GM18909 (cell line): ENCODE measurements around the gene MYLK4.

Source experiments
- ATAC-seq: cut with Tn5 transposase; IDR thresholded peaks from one replicate; pipeline ENCODE4 v1.9.1; 2021; ENCODE audit warnings: mild to moderate bottlenecking; ENCODE audit not compliant: unreplicated experiment, poor library complexity

Gene MYLK4

GRCh38 chr6:2758980-2759379 is 8.3 kb upstream of the MYLK4 start:
- no peak for ATAC-seq

- no peak for ATAC-seq
Measured at GRCh38 chr6:2756687-2757224, 6.0 kb upstream of the MYLK4 start.

DNA sequence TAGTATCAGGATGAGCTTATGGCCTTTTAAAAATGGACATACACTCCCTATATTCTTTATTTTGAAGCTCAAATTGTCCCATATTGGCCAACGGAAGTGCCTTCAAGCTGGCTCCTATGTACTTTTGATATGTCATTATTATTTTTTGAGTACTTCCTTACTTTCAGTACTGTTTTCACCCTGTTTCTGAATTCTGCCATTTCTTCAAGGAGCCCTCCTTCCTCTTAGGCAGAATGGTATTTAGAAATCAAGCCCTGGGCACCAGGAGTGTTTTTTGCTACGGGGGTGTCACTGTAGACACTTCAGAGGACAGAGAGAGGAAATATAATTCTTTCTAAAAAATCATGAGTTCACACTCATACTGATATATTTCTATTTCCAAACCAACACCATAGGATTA is 5.5 kb upstream of the MYLK4 start:
- no peak for ATAC-seq

GRCh38 chr6:2755456-2755855 is 4.7 kb upstream of the MYLK4 start:
- no peak for ATAC-seq

DNA sequence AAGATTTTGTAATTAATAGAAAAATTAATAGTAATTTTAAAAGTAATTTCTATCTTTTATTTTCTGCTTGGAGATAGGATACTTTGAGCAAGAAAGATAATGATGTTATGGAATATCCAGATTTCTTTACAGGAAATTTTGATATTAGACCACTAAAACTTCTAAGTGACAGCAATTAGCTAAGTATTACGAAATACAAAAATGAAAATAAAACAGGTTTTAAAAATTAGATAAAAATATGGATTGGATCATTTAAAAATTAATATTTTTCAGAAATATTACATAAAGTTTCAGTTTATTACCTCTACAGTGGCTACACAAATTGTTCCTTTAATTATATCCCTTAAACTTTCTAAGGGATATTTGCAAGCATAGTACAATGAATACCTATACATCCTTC is 4.2 kb upstream of the MYLK4 start:
- ATAC-seq: no peak

GRCh38 chr6:2754393-2754792 is 3.7 kb upstream of the MYLK4 start:
- no peak for ATAC-seq

DNA sequence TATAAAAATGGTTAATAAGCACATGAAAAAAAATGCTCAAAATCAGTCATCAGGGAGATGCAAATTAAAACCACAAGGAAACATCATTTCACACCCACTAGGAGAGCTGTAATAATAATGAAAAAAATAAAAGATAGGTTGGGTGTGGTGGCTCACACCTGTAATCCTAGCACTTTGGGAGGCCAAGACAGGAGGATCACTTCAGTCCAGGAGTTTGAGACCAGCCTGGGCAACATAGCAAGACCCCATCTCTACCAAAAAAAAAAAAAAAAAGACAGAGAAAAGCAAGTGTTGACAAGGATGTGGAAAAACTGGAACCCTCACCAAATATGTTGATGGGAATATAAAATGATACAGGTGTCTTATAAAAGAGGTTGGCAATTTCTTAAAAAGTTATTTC is 3.0 kb upstream of the MYLK4 start:
- ATAC-seq: no peak

- ATAC-seq: no peak
Measured at GRCh38 chr6:2753110-2753489, 2.4 kb upstream of the MYLK4 start.

- ATAC-seq: no peak
Measured at GRCh38 chr6:2752477-2753109, 1.9 kb upstream of the MYLK4 start.

- no peak for ATAC-seq
Measured at GRCh38 chr6:2751871-2752270, 1.1 kb upstream of the MYLK4 start.

- no peak for ATAC-seq
Measured at GRCh38 chr6:2749969-2750600, 637 bp downstream of the MYLK4 start.

DNA sequence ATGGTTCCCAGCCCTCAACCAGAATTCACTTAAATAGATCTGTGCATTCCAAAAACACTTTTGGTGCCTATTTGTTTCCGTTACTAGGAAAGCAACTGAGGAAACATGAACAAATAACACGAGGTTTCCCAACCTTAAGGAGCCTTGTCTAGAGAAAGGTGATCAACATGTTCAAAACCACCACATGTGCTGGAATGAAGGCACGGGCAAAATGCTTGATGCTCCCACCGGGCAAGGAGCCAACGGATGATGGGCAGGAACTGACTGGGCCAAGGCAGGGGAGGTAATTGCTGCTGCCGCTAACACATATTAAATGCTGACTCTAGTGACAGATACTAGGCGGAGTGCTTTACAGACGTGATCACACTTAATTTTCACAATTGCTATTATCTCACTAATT is 2.5 kb downstream of the MYLK4 start:
- no peak for ATAC-seq

- ATAC-seq: no peak
Measured at GRCh38 chr6:2746557-2747061, 4.1 kb downstream of the MYLK4 start.

DNA sequence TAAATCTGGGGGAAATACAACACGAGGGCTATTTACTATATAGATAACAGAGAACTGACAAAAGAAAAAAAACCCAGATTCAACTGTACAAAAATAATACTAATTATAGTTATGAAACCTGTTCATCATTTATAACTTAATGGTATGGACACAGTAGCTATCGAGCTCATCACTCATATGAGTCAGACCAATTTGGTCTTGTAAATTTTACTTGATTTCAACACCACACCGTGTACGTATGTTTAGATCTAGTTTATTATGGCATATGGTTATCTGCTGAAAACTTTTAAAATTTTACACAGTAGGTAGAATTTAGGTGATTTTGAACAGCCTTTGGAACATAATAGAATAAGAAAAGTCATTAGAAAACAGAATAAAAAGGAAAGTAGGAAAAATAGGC is 5.5 kb downstream of the MYLK4 start:
- ATAC-seq: no peak

GRCh38 chr6:2744778-2745177 is 5.9 kb downstream of the MYLK4 start:
- no peak for ATAC-seq

GRCh38 chr6:2744209-2744771 is 6.4 kb downstream of the MYLK4 start:
- ATAC-seq: no peak

DNA sequence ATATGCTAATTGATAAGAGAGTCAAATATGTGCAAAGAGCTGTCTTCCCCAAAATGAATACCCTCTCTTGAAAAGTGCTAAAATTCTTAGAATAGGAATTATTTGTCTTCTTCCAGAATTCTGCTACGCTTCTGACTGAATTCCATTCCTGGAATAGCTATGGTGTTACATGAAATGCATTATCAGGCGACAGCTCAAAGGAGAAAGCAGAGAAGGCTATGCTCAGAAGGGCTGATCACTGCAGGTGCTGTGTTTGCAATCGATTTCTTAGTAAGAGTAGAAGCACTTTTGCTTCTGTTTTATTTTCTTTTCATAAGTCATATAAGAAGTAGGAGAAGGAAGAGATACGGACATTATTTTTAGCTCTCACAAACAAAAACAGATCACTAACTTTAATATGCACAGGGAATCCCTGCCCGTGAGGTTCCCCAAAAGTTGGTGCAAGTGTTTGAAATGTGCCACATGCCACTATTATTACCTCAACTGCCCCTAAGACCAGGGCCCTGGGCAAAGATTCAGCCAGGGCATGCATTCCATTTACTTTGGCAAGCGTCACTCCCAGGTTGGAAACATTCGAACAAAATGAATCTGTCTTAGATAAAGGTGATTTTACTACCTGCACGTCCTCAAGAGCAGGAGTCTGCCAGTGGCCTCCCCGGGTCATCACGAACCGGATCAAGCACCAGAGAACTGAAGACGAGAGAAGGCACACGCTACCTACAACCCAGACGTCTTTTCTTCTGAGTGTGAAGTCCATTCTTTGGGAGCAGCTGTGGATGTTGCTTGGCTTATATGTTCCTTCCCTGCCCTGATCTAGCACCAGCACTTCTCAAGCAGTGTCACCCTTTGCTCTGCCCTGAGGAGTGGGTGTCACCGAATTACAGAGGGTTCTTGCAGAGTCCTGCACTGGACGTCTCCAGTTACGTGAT is 7.2 kb downstream of the MYLK4 start:
- ATAC-seq: no peak

- ATAC-seq: no peak
Measured at GRCh38 chr6:2741756-2742155, 9.0 kb downstream of the MYLK4 start.

- no peak for ATAC-seq
Measured at GRCh38 chr6:2740581-2740980, 10.1 kb downstream of the MYLK4 start.

GRCh38 chr6:2739335-2739734 is 11.4 kb downstream of the MYLK4 start:
- ATAC-seq: no peak
